GM18873 (cell line): Measurements from ENCODE around the gene RTP1.
"Not testable (repeated sequence)": the region's sequence is repeated elsewhere in the genome, so short reads cannot be mapped to it uniquely, and the experiment has no call there.

Experiments
- ATAC-seq: cut with Tn5 transposase; IDR thresholded peaks from one replicate; pipeline ENCODE4 v1.9.1; 2021; ENCODE audit warnings: mild to moderate bottlenecking, moderate library complexity, moderate number of reproducible peaks; ENCODE audit not compliant: unreplicated experiment, low FRiP score

The RTP1 gene

GRCh38 chr3:187197335-187197649, at the start of gene RTP1:
TSS of gene RTP1 (plus strand) at chr3:187197486. CDS start at chr3:187197516, 30 bp downstream.
- ATAC-seq, result no peak

DNA sequence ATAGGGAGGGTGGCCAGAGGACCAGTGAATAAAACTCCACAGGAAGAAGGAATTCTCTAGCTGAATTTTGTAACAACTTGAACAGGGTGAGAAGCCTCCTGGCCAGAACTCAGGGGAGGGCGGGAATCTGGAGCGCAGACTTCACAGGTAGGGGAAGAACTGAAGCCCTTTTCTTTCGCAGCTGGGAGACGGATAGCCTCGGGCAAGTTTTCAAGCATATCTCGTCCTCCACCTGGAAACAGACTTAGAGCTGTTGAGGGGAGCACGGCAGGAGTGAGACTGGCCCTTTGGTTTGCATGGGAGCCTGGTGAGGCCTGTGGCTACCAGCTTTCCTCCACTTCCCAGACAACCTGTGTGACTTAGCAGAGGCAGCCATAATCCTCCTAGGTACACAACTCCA, 47.1 kb upstream of the RTP1 start:
- no peak for ATAC-seq

DNA sequence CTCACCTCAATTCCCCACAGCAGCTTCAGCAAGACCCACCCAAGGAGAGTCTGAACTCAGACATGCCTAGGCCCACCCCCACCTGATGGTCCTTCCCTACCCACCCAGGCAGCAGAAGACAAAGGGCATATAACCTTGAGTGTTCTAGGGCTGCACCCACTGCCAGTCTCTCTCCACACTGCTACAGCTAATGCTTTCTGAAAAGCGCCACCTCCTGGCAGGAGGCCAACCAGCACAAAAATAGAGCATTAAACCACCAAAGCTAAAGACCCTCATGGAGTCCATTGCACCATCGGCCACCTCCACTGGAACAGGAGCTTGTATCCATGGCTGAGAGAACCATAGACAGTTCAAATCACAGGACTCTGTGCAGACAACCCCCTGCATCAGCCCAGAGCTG, 46.7 kb upstream of the RTP1 start:
- no peak for ATAC-seq

GRCh38 chr3:187161556-187161955, 35.7 kb upstream of the RTP1 start:
- no peak for ATAC-seq

- ATAC-seq, result no peak
Measured at GRCh38 chr3:187162265-187162953, 34.9 kb upstream of the RTP1 start.

GRCh38 chr3:187165144-187165543, 32.1 kb upstream of the RTP1 start:
- no peak for ATAC-seq

DNA sequence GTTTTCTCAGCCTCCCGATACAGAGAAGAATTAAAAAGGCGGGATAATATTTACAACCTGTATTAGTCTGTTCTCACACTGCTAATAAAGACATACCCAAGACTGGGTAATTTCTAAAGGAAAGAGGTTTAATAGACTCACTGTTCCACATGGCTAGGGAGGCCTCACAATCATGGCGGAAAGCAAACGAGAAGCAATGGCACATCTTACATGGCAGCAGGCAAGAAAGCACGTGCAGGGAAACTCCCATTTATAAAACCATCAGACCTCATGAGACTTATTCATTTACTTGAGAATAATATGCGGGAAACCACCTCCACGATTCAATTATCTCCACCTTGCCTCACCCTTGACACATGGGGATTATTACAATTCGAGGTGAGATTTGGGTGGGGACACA, 30.5 kb upstream of the RTP1 start:
- ATAC-seq, result no peak

- ATAC-seq, result no peak
Measured at GRCh38 chr3:187167777-187168176, 29.5 kb upstream of the RTP1 start.

DNA sequence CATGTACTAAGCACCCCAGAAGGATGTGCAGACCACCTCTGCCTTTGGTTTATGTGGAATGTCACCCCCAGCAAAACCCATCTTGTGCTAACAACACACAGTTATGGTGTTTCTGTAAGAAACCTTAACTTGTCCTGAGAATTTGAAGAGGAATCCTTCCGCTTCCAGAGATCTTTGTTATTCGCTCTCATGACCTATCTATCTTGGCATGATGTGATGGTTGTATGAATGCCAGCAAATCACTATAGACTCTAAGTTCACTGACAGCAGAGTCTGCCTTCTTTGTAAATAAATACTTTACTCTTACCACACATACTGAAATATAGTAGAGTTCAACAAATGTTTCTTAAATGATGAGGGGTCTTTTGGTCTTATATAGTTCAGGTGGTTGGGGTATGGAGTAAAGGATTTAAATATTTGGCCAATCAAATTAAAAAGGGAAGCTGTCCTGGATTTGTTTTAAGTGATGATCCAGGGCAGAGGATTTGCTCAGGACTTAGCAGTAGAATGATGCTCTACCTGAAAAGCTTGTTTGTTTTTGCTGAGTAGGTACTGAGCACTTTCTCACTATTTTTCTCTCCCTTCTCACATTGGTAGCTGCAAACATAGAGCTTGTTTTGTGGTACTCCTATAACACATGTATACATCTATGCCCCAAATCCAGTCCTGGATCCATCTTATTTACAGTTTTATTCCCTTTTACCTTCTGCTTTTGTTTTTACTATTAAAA, 27.9 kb upstream of the RTP1 start:
- ATAC-seq, result no peak

GRCh38 chr3:187170911-187171310, 26.4 kb upstream of the RTP1 start:
- ATAC-seq, result not testable (repeated sequence)

GRCh38 chr3:187172929-187173328, 24.4 kb upstream of the RTP1 start:
- no peak for ATAC-seq

DNA sequence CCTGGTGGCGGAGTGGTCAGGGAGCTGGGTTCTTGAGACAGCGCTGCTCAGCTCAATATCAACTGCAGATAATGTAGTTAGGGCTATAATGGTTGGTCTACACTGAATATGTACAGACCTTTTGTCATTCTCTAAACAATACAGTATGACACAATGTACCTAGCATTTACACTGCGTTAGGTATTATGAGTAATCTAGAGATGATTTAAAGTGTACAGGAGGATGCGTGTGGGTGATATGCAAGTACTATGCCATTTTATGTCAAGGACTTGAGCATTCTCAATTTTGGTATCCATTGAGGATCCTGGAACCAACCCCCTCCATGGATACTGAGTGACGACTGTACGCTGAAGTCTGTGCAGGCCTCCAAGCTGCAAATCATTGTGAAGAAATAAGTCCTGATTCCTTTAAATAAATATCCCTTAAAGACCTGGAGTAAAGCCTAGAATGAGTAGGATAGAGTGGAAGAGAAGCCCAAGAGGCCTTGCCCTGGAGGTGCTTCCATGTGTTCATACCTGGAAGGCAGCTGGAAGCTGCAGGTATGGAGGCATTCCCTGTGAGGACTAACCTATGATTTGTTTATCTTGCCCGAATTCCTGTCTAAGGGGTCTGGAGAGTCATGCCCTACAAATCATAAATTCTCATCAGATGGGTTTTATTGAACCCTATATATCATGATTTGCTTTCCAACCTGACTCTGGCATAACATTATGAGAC, 15.7 kb upstream of the RTP1 start:
- no peak for ATAC-seq

DNA sequence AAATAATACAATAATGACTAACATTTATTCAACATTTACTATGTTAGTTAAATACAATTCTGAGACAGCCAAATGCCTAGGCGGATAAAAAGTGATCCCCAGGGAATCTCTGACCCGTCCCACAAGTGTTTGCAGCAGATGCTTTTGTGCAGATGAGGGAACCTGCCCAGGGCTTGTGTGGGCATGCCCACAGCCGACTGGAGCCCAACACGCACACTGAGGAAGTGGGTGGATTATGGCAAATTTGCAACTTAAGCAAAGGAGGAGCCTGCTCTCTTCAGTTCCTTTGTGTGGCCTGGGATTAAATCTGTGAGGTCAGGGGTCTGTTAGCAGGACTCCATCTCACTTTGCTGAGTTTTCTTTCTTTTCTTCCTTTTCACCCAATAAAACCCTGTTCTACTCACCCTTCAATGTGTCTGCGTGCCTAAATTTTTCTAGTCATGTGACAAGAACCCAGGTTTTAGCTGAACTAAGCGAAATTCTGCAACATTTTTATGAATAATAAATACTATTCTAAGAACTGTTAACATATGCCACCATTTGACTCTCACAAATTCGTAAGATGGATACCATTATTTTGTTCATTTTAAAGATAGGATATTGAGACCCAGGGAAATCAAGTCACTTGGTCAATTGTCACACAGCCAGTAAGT, 13.9 kb upstream of the RTP1 start:
- ATAC-seq, result no peak

DNA sequence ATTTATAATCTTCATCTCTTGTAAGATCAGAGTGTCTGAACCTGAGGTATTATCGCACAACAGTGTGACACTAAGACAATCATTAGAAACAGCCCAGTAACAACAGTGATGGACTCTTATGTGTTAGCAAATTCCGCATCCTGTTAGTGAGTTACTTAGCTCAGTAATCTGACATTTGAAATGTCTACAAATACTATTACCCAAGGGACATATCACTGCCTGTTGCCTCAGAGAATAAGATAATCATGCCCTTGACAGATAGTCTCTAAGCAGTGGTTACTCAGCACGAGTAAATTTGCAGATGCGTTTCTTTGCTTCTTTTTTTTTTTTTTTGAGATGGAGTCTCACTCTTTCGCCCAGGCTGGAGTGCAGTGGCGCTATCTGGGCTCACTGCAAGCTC, 13.4 kb upstream of the RTP1 start:
- no peak for ATAC-seq

- ATAC-seq, result no peak
Measured at GRCh38 chr3:187185759-187186158, 11.5 kb upstream of the RTP1 start.

GRCh38 chr3:187186375-187186774, 10.9 kb upstream of the RTP1 start:
- no peak for ATAC-seq

GRCh38 chr3:187186801-187187421, 10.4 kb upstream of the RTP1 start:
- no peak for ATAC-seq

GRCh38 chr3:187188931-187189330, 8.4 kb upstream of the RTP1 start:
- ATAC-seq, result no peak

DNA sequence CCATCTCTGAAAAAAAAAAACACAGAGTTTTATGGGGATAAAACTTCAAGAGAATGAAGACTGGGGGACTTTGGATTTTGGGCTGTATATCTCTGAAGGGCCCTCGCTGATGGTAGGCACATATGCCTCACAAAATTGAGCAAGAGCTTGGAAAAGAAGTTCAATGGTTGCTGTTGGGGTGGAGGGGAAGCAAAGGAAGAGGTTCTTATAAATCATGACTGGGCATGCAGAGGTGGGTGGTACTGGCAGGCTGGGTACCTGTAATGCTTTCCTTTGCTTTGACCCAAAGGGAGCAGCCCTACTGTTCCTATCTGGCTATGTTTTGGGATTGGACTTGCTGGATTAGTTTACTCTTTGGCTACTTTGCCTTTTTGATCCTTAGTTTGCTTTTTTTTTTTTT, 6.0 kb upstream of the RTP1 start:
- no peak for ATAC-seq

DNA sequence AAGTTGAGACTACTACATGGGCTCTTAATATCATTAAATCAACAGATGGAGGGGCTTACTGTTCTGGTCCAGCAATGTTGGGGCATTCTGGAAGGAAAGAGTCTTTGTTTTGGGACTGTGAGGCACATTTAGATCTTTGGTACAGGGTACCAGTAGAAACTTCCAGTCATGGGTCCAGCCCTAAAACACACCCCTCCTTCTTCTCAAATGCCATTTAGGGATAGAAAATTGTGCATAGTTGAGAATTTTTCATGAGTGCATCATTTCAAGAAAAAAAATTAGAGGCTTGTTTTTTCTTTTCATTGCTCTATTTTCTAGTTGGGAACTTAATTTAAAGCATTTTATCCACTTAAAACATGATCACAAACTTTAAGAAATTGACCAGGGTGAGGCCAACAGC, 4.1 kb upstream of the RTP1 start:
- no peak for ATAC-seq
